Prostate gland (tissue), 2 donors: ENCODE results near the gene LIPC. TPM values are rescaled to one million over a fixed set of nuclear protein-coding genes. Genes with fewer than 3 reads are reported as not detected.

Experiments used
- DNase-seq: peaks from one replicate; pipeline ENCODE4 v3.0.0-alpha.2; 2019; ENCODE audit warnings: low spot score
- H3K27ac ChIP-seq, 2 donors: fragments of 200-600 bp; sonication (generic); 2 replicates each; pipeline ENCODE4 v1.5.1; 2017 to 2019
- H3K27me3 ChIP-seq: fragments of 200-600 bp; sonication (generic); replicated peaks from 2 replicates; pipeline ENCODE4 v1.5.1; 2019; ENCODE audit not compliant: insufficient read depth
- H3K36me3 ChIP-seq, 2 donors: fragments of 200-600 bp; sonication (generic); 1 replicate in 1 of 2; 2 replicates in 1 of 2; pipeline versions ENCODE4 v1.5.1 to v1.8.1; 2017 to 2019
- H3K4me1 ChIP-seq: fragments of 200-600 bp; sonication (generic); replicated peaks from 2 replicates; pipeline ENCODE4 v1.5.1; 2019
- H3K4me3 ChIP-seq, 2 donors: fragments of 200-600 bp; sonication (generic); 2 replicates each; pipeline ENCODE4 v1.5.1; 2017 to 2019
- H3K9me3 ChIP-seq: fragments of 200-600 bp; sonication (generic); 2 replicates; pipeline ENCODE4 v1.5.1; 2017
- POLR2A ChIP-seq: fragments of 450-650 bp; IDR thresholded peaks from one replicate; pipeline ENCODE4 v1.6.1; 2016; ENCODE audit warnings: antibody characterized with exemption, mild to moderate bottlenecking
- POLR2AphosphoS5 ChIP-seq: sonication (generic); formaldehyde crosslinking; IDR thresholded peaks from one replicate; pipeline ENCODE4 v1.6.1; 2017; ENCODE audit warnings: antibody characterized with exemption
- WGBS: methylation state at CpG from one replicate; pipeline ENCODE4 v1.1.5; 2018; 5-methylcytosine and 5-hydroxymethylcytosine counted together
- intact Hi-C: fragments of 100-400 bp; cut with DNase I; formaldehyde crosslinking; loops from one replicate; pipeline ENCODE4 v1.14.2; 2022
- total RNA-seq, 2 donors: library from RNA; depleted of rRNA; stranded (reverse); fragments of >200 nt; gene quantifications; one replicate each; pipeline ENCODE4 v1.1.0, GENCODE V29; 2016
- TF ChIP-seq, protein P1 (sequence below), 4 experiments: fragments of 200-600 bp in 2 of 4; fragments of 450-650 bp in 2 of 4; sonication (generic) in 2 of 4; IDR thresholded peaks; 1 replicate in 3 of 4; 2 replicates in 1 of 4; pipeline ENCODE4 v1.5.1; 2016 to 2019; ENCODE audit warnings: antibody characterized with exemption in 4 of 4, mild to moderate bottlenecking in 2 of 4, moderate library complexity in 2 of 4

The LIPC gene
- total RNA-seq, 2 donors from 2014 or later: 0.14 TPM; not detected in 1

DNA sequence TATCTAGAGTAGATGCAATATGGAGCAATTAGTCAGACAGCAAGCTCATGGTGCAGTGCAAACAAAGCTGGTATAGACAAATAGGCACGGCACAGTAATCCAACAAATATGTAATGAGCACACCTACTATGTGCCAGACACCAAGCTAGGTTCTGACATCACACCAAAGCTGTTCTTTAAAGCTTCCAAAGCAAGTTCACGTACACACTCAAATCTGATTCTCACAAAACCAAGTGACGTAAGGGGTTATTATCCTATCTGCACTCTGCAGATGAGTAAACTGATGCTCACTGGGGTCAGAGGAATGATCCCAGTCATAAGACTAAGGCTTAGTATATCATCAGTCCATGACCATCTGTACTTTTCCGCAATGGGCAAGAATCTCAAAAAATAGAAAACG is 27.8 kb upstream of the LIPC start:
- H3K27me3 ChIP-seq: no peaks in the 10 kb centered on the region
- WGBS: 91% methylated on average over 5 of the region's 5 CpGs
- H3K36me3 ChIP-seq: no peaks in the 10 kb centered on the region
- H3K4me3 ChIP-seq: no peak overlapping the region
- H3K4me1 ChIP-seq: peaks cover 4% of the 10 kb centered on the region
- TF ChIP-seq POLR2AphosphoS5 (no peak), POLR2A (no peak)
- TF ChIP-seq, protein P1, sequence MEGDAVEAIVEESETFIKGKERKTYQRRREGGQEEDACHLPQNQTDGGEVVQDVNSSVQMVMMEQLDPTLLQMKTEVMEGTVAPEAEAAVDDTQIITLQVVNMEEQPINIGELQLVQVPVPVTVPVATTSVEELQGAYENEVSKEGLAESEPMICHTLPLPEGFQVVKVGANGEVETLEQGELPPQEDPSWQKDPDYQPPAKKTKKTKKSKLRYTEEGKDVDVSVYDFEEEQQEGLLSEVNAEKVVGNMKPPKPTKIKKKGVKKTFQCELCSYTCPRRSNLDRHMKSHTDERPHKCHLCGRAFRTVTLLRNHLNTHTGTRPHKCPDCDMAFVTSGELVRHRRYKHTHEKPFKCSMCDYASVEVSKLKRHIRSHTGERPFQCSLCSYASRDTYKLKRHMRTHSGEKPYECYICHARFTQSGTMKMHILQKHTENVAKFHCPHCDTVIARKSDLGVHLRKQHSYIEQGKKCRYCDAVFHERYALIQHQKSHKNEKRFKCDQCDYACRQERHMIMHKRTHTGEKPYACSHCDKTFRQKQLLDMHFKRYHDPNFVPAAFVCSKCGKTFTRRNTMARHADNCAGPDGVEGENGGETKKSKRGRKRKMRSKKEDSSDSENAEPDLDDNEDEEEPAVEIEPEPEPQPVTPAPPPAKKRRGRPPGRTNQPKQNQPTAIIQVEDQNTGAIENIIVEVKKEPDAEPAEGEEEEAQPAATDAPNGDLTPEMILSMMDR (IDR thresholded peaks at IDR 0.05): no peak
- no peak for DNase-seq
- intact Hi-C loops: no loop called here
- no peak overlapping the region for H3K27ac ChIP-seq
- H3K9me3 ChIP-seq: no peaks in the 10 kb centered on the region

DNA sequence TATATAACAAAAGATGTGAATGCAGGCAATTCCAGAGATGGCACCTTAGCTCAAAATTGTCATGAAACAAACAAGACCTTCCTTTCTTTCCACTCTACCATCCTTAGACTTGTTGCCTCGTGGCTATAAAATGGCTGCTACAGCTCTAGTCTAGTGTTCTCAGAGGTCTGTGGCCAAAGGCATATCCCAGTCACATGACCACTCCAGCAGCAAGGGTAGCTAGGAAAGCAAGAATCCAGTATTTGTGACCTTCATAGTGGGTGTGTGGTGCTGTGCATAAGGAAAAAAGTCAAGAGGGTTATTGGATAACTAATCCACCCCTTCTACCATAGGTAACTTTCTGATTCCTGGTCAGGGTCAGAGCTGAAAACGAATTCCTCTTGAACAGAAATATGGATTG is 27.1 kb upstream of the LIPC start:
- Histone ChIP-seq H3K27me3 (no peaks in the 10 kb centered on the region), H3K27ac (no peak overlapping the region), H3K9me3 (no peaks in the 10 kb centered on the region), H3K36me3 (no peaks in the 10 kb centered on the region), H3K4me1 (peaks cover 4% of the 10 kb centered on the region), H3K4me3 (no peak overlapping the region)
- no peak for TF ChIP-seq POLR2AphosphoS5
- TF ChIP-seq, protein P1 (IDR thresholded peaks at IDR 0.05): no peak
- TF ChIP-seq POLR2A: no peak
- intact Hi-C loops: no loop called here
- DNase-seq: no peak
- 83% methylated on average over 2 of the region's 2 CpGs for WGBS

DNA sequence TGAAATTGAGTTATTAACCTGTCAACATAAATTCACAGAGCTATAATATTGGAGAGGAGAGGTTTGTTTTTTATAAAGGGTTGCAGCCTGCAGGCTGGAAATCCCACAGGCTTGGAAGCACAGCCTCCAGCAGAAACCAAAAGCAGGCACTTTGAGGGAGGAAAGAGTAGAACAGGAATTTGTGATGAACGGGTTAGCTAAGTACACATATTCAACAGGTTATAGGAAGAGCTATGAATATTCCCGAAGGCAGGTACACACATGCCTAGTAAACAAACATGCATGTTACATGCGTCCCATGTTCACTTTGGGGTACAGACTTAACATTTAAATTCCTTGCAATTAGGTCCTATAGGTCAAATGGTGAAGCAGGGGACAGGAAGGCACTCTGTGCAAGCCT is 25.9 kb upstream of the LIPC start:
- Histone ChIP-seq H3K9me3 (no peaks in the 10 kb centered on the region), H3K36me3 (no peaks in the 10 kb centered on the region), H3K27me3 (no peaks in the 10 kb centered on the region), H3K27ac (no peak overlapping the region), H3K4me3 (no peak overlapping the region), H3K4me1 (peaks cover 4% of the 10 kb centered on the region)
- intact Hi-C loops: no loop called here
- 56% methylated on average over 3 of the region's 3 CpGs for WGBS
- TF ChIP-seq POLR2AphosphoS5: no peak
- TF ChIP-seq POLR2A: no peak
- TF ChIP-seq, protein P1 (IDR thresholded peaks at IDR 0.05): no peak
- DNase-seq: no peak

DNA sequence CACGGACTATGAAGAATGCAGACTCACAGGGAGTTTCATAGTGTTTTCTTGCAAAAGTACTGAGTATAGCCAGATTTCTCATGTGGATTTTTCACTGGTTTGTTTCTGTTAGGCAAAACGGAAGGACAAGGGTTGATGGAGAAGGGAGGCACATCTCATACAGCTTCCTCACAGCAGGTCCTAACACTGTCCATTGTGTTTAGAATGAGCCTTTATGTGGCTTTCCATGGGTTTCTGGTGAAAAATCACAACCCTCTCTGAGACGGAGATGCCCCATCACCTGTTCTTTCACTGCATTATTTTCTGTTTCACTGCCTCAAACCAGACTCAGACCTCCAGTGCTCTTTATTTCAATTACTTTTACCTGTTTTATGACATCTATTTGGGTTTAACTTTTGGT is 25.0 kb upstream of the LIPC start:
- DNase-seq: no peak
- Histone ChIP-seq H3K36me3 (no peaks in the 10 kb centered on the region), H3K4me3 (no peak overlapping the region), H3K27ac (no peak overlapping the region), H3K4me1 (peaks cover 4% of the 10 kb centered on the region), H3K27me3 (no peaks in the 10 kb centered on the region), H3K9me3 (no peaks in the 10 kb centered on the region)
- intact Hi-C loops: no loop called here
- no peak for TF ChIP-seq POLR2A
- TF ChIP-seq, protein P1 (IDR thresholded peaks at IDR 0.05): no peak
- WGBS: 89% methylated on average over 3 of the region's 3 CpGs

DNA sequence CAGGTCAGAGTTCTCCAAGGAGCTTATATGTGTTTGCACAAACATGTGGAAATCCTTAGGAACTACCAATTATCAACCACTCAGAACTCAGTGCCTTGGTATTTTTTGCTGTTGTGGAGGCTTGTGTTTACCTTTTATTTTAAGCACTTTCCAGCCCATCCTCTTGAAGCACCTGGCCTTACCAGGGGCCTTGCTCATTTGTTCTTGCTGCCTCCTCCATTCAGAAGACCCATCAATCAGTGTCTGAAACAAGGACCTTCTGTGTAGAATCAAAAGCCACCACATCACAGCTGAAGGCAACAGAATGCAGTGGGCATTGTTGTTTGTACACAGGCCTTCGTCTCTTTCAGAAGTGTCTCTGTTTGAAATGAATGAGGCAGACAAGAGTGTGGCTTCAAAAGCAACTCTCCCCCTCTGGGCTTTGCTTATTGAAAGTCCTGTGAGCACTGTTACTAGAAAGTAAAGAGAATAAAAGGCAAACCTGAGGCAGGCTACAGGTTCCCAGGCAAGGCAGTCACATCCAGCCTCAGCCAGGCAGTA is 24.5 kb upstream of the LIPC start:
- no peak for TF ChIP-seq POLR2A
- intact Hi-C loops: no loop called here
- Histone ChIP-seq H3K27ac (no peak overlapping the region), H3K36me3 (no peaks in the 10 kb centered on the region), H3K27me3 (no peaks in the 10 kb centered on the region), H3K4me3 (no peak overlapping the region), H3K4me1 (peaks cover under 1% of the 10 kb centered on the region), H3K9me3 (no peaks in the 10 kb centered on the region)
- 81% methylated on average over 1 of the region's 1 CpG for WGBS
- no peak for DNase-seq
